Effector CD4-positive, alpha-beta T cell (primary cell): ENCODE data around the gene GSTK1.
A peak's percentile ranks its signal among the peaks of the same experiment; 100 is the strongest.
"Not testable (repeated sequence)": the region's sequence is repeated elsewhere in the genome, so short reads cannot be mapped to it uniquely, and the experiment has no call there.

ENCODE experiments used
- DNase-seq: peaks from one replicate; pipeline ENCODE4 v3.0.0-alpha.2; 2020
- total RNA-seq: gene quantifications from one replicate; lab custom pipeline; 2026; lab: John Stamatoyannopoulos, UW

Gene GSTK1
- 288 reads per million, percentile 95 among the genes with 10 or more reads in this experiment for total RNA-seq

DNA sequence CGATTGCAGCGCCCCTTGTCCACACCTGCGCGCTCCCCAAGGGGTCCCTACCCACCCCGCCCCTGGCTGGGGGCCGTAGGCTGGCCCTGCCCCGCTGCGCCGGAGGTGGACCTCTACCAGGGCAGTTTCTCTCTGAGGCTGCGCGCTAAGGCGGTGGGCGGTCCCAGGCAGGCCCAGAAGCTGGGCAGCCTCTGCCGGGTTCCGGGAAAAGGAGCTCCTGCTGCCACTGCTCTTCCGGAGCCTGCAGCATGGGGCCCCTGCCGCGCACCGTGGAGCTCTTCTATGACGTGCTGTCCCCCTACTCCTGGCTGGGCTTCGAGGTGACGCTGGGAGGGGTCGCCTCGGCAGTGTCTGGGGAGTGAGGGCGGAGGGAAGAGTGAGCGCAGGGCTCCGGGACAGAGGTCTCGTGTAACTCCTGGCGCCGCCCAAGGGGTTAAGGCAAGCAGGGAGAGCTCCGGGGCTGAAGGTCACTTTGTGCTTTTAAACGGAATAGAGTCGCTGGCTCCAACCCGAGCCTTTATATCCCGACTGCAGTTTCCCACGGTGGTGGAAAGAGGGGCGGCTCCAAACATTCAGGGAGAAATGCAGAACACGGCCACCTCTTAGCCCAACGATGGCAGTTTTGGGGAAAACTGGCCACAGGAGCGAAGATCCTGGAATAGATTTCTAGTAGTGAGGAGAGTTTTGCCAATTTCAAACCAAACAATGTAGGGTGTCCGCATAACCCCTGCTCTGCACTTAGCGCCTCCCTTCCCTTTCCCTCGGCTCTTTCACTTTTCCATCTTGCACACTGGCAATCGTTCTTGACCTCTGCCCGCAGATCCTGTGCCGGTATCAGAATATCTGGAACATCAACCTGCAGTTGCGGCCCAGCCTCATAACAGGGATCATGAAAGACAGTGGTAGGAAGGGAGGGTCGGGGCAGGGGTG lies at the start of gene GSTK1:
Gene GSTK1 (plus strand): TSS at position 176 of the 930 bp plus-strand sequence. CDS start 73 bp downstream, at position 249.
- DNase-seq, result peak; percentile 69

DNA sequence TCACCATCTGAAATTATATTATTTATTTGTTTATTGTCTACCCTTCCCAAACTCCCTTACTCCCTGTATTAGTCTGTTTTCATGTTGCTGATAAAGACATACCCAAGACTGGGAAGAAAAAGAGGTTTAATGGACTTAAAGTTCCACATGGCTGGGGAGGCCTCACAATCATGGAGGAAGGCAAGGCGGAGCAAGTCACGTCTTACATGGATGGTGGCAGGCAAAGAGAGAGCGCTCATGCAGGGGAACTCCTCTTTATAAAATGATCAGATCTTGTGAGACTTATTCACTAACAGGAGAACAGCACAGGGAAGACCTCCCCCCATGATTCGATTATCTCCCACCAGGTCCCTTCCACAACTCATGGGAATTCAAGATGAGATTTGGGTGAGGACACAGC lies 49.8 kb upstream of the GSTK1 start:
- not testable (repeated sequence) for DNase-seq

DNA sequence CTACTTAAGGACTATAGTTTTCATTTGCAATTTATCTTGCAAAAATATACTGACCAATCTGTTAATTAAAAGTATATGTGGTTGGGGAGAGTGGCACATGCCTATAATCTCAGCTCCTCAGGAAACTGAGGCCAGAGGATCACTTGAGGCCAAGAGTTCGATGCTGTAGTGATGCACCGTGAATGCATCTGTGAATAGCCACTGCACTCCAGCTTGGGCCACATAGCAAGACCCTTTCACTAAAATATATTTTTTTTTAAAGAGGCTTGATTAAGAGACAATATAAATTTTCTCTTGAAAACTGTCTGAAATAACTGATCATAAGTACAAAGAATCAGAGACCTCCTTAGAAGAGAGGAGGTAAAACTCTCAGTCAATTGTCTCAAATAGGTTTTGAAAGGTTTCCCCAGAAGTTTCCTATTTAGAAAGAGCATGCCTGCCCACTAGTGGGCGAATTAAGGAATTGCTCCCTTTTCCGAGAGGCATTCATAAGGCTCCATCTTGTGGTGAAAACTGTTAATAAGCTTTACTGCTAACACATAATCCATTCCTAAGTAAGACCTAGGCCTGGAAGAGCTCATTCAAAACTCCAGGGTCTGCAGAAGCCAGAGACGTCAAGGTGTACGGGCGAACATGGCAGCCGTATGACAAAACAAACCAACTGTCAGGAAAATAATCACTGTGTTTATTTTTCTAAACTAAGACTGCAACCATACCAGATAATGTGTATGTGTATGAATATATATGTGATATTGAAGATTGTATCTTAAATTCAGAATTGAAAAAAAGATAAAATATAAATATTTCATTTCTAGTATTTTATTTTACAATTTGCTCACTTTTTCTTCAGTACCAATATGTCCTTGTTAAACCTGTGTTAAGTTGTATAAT lies 48.2 kb upstream of the GSTK1 start:
- DNase-seq, result peak; percentile 52

GRCh38 chr7:143216151-143216550 lies 47.1 kb upstream of the GSTK1 start:
- DNase-seq, result no peak

DNA sequence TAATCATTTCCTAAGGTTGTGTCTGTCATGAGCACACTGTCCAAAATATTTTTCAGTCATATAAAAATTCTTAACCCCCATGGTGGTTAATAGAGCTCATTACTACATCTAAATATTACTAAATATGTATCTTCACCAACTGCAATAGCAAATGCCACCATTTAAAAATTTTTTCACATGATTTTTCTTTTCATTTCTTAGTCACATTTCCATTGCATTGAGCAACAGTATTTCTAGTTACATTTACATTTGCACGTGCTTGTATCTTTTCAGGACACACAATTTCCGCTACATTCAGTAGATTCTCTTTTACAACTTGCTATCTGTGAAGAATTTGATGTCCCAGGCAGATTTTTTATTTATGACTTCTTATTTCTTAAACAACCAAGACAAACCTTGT lies 46.6 kb upstream of the GSTK1 start:
- DNase-seq, result no peak

DNA sequence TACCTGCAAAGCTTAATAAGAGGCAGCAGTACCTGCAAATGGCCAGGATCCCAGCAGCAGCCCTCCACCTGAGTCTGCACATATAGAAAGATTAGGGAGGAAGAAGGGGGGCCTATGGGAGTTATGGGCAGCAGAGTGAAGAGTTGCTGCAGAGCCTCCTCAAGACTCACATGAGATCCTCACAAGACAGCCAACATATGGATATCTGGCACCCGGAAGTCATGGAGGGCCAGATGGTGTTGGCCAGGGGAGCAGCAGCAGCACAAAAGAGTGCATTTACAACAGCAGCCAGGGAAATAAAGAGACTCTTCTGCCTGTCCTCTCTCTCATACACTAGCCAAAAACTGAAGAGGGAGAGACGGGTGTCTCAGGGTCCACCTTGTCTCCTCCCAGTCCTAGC lies 45.4 kb upstream of the GSTK1 start:
- no peak for DNase-seq

DNA sequence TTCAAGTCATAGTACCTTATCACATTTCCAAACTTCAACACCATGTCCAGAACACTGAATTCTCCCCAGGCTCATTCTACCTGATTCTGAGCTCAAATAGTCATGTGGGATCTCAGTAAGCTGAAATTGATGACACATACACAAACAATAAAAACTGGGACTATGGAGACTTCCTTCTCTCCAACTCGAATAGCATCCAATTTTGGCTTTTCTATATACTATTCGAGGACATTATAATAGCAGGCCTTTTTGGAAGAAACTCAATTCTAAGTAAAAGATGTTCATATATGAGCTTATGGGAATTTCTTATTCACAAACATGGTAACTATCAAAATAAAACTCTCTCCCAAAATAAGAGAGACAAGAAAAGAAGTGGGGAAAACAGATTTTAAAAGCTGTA lies 42.0 kb upstream of the GSTK1 start:
- no peak for DNase-seq

GRCh38 chr7:143221737-143222136 lies 41.5 kb upstream of the GSTK1 start, which contains the start of gene TAS2R40:
TAS2R40 (plus strand) TSS chr7:143222037; CDS start chr7:143222079, 42 bp downstream.
- DNase-seq, result no peak

DNA sequence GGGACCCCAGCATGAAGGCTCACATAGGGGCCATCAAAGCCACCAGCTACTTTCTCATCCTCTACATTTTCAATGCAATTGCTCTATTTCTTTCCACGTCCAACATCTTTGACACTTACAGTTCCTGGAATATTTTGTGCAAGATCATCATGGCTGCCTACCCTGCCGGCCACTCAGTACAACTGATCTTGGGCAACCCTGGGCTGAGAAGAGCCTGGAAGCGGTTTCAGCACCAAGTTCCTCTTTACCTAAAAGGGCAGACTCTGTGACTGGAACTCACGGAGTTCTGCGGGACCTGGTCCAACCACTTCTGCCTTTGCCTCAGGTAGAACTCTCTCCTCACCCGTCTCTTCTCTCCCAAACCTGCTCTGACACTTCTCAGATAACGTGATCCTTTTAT lies 40.5 kb upstream of the GSTK1 start:
- DNase-seq, result no peak

DNA sequence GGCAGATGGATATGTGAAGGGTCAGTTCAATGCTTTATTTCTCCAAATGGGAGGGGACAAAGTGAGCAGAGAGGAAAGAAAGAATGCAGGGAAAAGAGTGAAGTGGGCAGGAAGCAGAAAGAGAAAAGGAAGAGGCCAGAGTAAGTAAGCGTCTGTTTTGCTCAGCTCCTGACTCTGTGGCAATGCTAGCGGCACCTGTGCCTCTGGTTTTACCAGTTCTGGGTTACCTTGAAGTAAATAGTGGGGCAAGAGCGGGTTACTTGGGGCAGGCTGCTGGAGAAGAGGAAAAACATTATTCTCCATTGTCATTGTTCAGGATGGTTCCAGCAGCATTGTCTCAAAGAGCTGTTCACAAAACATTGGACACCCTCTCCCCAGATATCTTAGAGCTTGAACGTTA lies 39.5 kb upstream of the GSTK1 start:
- no peak for DNase-seq

DNA sequence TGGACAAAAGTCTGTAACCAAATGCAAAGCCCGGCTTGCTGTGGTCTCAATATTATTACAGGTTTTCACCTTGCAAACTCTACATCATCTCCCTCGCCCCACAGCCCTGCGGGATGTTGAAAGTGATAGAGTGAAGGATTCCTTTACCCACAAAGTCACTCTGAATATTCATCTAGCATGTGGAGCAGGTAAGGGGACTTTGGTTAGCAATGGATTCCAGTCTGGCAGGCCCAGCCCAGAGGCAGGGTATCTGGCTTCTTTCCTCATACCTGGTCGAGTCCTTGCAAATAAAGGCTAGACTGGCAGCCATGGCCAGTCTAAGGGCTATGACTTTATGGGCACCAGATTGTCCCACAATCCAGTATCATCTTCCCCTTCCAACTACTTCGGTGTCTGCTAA lies 38.2 kb upstream of the GSTK1 start:
- no peak for DNase-seq

DNA sequence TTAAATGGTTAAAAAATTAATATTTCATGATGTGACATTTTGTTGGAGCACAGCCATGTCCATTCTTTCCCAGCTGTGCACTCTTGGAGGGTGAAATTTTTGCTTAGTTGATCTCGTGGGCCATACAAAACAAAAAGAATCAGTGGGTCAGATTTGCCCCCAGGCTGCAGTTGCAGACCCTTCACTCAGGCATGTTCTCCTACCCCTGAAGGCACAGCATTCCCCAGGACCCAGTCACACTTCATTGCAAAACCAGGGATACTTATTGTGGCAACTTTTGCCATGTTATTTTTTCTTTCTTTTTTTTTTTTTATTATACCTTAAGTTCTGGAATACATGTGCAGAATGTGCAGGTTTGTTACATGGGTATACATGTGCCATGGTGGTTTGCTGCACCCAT lies 35.4 kb upstream of the GSTK1 start:
- DNase-seq, result no peak

DNA sequence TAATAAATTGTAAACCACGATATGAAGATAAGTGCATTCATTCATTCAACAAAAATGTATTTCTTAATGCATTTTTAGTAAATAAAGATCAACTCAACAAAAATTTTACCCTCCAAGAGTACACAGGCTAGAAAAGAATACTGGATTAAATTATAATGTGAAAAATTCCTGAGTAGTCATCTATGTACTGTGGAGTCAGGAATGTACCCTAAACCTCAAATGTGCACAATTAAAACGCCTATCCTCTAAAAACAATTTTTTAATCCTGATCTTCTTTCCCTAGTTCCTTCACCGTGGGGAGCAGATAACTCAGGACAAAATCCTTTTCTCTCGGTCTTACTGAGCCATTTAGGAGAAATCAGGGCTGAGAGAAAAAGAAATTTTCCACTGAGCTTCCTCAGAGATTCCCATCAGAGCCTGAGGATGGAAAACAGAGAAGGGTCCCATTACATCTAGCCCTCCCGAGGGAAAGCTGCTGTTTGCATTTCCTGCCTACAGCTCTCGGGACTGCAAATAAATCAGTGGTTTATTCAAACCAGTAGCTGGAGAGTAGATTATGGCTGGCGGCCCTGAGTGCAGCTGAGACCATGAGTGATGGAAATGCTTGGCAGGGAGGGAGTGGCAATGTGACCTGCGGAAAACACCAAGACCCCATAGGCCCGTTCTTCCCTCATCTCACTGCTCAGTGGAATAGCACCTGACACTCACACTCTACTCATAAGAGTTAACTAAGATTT lies 34.0 kb upstream of the GSTK1 start:
- no peak for DNase-seq

DNA sequence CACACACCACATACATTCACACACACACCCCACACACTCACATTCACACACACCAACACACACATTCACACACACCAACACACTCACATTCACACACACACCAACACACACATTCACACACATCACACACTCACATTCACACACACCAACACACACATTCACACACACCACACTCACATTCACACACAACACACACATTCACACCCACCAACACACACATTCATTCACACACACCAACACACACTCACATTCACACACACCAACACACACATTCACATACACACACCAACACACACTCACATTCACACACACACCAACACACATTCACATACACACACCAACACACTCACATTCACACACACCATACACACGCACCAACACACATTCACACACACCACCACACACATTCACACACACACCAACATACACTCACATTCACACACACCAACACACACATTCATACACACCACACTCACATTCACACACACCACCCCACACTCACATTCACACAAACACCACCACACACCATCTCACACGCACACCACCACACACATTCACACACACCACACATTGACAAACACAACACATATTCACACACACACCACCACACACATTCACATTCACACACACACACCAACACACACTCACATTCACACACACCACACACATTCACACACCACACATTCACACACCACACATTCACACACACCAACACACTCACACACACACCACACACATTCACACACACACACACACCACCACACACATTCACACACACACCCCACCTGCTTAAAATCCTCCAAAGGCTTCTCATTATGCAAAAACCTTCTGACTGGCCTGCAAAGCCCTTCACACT lies 32.4 kb upstream of the GSTK1 start:
- no peak for DNase-seq

DNA sequence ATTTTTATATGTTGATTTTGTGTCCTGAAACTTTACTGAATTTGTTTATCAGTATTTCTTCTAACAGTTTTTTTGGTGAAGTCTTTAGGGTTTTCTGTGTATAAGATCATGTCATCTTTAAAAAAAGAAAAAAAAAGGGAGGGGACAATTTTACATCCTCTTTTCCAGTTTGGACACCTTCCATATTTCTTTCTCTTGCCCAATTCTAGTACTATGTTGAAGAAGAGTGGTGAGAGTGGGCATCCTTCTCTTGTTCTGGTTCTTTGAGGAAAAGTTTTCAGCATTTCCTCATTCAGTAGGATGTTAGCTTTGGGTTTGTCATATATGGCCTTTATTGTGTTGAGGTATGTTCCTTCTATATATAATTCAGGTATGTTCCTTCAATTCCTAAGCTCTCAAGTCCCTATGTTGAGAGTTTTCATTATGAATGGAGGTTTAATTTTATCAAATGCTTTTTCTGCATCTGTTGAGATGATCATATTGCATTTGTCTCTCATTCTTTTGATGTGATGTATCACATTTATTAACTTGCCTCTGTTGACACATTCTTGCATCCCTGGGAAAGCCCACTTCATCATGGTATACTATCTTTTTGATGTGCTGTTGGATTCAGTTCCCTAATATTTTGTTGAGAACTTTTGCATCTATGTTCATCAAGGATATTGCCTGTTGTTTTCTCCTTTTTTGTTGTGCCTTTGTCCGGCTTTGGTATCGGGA lies 29.3 kb upstream of the GSTK1 start:
- no peak for DNase-seq

DNA sequence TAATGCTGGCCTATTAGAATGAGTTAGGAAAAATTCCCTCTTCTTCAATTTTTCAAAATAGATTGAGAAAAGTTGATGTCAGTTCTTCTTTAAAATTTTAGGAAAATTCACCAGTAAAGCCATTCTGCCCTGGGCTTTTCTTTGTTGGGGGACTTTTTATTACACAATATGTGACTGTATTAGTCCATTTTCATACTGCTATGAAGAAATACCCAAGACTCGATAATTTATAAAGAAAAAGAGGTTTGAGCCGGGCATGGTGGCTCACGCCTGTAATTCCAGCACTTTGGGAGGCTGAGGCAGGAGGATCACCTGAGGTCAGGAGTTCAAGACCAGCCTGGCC lies 28.7 kb upstream of the GSTK1 start:
- DNase-seq, result no peak

- DNase-seq, result no peak
Measured at GRCh38 chr7:143235561-143235960, 27.7 kb upstream of the GSTK1 start.

DNA sequence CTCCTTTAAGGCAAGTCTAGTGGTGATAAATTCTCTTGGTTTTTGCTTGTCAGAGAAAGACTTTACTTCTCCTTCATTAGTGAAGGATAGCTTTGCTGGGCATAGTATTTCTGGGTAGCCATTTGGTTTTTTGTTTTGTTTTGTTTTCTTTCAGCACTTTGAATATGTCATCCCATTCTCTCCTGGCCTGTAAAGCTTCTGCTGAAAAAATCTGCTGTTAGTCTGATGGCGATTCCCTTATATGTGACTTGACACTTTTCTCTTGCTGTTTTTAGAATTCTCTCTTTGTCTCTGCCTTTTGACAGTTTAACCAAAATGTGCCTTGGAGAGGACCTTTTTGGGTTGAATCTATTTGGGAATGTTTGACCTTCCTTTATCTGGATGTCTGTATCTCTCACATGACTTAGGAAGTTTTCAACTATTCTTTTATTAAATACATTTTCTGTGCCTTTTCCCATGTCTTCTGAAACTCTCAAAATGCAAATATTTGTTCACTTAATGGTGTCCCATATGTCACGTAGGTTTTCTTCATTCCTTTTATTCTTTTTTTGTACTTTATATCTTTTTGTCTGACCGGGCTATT lies 26.7 kb upstream of the GSTK1 start:
- no peak for DNase-seq

- no peak for DNase-seq
Measured at GRCh38 chr7:143237366-143237765, 25.9 kb upstream of the GSTK1 start.

- DNase-seq, result no peak
Measured at GRCh38 chr7:143238289-143238980, 24.8 kb upstream of the GSTK1 start.
